OCI-M2 (cell line): ENCODE data around the gene ZNF687.

Source experiments
- DNase-seq: peaks from one replicate; lab custom pipeline; 2025; ENCODE audit not compliant: unreplicated experiment; lab: John Stamatoyannopoulos, UW

ZNF687 gene, protein sequence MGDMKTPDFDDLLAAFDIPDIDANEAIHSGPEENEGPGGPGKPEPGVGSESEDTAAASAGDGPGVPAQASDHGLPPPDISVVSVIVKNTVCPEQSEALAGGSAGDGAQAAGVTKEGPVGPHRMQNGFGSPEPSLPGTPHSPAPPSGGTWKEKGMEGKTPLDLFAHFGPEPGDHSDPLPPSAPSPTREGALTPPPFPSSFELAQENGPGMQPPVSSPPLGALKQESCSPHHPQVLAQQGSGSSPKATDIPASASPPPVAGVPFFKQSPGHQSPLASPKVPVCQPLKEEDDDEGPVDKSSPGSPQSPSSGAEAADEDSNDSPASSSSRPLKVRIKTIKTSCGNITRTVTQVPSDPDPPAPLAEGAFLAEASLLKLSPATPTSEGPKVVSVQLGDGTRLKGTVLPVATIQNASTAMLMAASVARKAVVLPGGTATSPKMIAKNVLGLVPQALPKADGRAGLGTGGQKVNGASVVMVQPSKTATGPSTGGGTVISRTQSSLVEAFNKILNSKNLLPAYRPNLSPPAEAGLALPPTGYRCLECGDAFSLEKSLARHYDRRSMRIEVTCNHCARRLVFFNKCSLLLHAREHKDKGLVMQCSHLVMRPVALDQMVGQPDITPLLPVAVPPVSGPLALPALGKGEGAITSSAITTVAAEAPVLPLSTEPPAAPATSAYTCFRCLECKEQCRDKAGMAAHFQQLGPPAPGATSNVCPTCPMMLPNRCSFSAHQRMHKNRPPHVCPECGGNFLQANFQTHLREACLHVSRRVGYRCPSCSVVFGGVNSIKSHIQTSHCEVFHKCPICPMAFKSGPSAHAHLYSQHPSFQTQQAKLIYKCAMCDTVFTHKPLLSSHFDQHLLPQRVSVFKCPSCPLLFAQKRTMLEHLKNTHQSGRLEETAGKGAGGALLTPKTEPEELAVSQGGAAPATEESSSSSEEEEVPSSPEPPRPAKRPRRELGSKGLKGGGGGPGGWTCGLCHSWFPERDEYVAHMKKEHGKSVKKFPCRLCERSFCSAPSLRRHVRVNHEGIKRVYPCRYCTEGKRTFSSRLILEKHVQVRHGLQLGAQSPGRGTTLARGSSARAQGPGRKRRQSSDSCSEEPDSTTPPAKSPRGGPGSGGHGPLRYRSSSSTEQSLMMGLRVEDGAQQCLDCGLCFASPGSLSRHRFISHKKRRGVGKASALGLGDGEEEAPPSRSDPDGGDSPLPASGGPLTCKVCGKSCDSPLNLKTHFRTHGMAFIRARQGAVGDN

DNA sequence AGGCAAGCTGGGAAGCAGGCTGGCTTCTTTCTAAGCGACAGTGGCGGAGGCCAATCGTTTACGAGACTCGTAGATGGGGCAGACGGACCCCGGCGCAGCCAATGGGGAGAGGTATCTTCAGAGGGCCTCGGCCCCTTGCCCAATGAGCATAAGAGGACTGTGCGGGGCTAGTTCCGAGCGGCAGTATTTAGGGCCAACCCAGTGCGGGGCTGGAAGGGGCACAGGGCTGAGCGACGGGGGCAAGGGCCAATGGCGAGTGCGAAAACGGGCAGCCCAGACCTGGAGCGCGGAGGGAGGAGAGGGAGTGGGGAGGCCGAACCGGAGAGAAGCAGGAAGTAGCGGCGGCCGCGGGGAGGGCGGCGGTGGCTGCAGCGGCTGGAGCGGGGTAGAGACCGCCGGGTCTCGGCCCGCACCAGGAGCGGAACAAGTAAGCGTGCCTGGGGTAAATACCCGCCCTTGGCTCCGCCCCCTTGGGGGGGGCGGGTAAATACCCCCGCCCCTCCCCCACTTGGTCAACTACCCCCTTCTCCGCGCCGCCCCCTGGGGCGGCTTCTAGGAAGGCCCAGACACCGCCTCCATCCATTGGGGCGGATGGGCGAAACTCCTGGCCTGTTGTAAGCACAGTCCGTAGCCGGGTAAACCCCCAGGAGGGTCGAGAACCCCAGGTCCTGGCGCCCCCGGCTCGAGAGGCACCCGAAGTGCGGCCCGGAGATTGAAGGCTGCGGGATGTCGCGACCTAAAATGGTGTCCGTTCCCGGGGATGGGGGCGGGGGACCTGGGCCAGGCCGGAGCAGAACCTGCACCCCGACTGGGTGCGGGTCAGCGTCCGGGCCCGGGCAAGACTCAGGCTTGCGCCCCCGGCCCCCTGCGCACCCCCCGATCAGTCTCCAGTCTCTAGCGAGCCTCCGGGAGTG lies at the start of gene ZNF687:
Gene ZNF687, plus strand, starts transcription at position 331 of the 914 bp plus-strand sequence. CDS start 3,993 bp downstream, outside the sequence.
- peak; percentile 95 for DNase-seq

DNA sequence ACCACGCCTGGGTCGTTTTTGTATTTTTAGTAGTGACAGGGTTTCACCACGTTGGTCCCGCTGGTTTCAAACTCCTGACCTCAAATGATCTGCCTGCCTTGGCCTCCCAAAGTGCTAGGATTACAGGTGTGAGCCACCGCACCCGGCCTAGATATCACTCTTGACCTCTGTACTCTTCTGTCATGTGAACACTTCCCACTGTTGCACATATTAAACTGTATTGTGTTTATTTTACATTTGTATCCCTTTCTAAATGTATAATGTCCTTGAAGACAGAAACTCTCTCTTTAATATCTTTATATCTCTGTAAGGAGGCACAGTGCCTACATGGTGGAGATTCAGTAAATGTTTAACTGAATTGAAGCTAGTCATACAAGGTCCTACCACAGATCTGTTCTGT lies 46.9 kb upstream of the ZNF687 start:
- no peak for DNase-seq

DNA sequence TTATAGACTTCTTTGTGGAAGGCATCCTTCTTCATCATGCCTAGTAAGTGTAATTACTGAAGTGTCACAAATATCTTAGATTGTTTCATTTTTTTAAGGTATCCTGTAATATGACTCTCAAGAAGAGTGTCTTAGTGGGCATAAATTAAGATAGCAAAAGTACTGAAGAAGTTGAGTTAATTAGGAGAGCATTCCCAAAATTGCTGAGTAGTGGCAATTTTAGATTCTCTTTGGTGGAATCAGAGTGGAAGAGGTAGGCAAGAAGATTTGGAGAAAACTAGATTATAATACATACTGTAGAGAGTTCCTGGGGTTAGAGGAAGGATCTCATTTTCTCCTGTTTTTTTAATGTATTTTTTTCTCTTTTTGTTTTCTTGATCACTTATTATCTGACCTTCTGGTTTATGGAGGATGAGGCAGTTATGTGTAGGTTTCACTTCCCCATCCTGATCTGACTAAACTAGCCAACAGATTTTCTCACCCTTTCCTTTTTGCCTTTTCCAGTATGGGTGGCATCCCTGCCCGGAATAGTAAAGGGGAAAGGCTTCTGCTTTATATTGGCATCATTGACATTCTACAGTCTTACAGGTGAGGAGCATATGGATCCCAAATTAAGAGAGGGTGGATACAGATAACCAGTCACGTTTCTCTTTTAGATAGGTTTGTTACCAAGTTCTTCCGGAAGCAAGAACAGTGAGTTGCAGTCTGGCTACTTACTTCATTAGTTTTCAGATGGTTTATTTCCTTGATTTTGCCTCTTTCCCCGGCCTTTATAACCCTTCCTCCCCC lies 44.2 kb upstream of the ZNF687 start:
- DNase-seq: no peak

DNA sequence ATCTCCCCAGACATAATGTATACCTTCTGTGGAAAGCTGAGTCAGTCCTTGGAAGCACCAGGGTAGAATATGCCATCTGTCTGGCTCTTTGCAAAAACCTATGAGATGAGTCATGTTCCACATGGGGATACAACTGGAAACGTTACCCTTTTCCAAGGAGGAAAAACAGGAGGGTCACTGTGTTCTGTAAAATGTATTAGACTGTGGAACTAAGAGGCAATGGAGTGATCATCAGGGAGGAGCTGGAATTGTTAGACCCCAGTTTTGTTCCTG lies 43.7 kb upstream of the ZNF687 start:
- no peak for DNase-seq

DNA sequence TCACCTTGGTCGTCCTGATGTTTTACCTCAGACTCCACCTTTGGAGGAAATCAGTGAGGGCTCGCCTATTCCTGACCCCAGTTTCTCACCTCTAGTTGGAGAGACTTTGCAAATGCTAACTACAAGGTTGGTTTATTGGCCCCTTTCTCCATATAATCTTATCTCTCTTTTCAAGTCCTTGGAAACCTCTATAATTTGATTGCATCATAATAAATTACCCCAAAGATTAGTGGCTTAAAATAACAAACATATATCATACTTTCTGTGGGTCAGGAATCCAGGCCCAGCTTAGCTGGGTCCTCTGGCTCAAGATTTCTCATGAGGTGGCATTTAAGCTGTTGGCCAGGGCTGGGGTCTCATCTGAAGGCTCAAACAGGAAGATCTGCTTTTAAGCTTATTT lies 39.7 kb upstream of the ZNF687 start:
- DNase-seq: no peak

DNA sequence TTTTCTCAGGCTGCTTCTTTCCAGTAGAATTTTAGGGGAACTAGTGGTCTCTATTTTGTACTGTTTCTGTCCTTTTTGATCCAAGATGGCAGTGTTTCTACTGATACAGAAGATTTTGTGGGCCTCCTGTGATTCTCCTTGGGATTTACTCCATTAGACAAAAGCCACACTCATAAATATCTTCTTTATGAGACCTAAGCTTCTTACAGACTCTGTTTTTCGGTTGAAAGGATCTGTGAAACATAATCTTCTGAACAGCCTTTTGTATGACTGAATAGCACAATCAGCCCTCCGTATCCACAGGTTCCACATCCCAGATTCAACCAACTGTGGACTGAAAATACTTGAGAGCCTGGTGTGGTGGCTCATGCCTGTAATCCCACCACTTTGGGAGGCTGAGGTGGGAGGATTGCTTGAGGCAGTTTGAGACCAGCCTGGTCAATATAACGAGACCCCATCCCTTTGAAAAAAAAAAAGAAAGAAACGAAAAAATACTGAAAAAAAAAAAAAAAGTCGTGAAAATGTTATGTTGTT lies 38.3 kb upstream of the ZNF687 start:
- DNase-seq: no peak

DNA sequence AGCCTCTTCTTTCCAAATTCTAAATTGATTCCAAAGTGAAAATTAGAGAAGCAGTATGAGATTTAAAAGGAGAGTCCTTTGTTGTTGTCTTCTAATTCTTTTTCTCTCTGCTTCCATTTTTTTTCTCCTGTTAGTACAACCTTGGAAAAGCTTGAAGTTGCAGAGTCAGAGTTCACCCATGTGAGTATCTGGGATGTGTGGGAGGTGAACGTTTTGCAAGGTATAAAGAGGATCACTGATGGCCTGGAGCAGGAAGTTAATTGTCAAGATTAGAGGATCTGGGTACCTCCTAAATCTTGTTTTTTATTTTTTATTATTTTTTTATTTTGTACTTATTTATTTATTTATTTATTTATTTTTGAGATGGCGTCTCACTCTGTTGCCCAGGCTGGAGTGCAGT lies 35.3 kb upstream of the ZNF687 start:
- no peak for DNase-seq

DNA sequence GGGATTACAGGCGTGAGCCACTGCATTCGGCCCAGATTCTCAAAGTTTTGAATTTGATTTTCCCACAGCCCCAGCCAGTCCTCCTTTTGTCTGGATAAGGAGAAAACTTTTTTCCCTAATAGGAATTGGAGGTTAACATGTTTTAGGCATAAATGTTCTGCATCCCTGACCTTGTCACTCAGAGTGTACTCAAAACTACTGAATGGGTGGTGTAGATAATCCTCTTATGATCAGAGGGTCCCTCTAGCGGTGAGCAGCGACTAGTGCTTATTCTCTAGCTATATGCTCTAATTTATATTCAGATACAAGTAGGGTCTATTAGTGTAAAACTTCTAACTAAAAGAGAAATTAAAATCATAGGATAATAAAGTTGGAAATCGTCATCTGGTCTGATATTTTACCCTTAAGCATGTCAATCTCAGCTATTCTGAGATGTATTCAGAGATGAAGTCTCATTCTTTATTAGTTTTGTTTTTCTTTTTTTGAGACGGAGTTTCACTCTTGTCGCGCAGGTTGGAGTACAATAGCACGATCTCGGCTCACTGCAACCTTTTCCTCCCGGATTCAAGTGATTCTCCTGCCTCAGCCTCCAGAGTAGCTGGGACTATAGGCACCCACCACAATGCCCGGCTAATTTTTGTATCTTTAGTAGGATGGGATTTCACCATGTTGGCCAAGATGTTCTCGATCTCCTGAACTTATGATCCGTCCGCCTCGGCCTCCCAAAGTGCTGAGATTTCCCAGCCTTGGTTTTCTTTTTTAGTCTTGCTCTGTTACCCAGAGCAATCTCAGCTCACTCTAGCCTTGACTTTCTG lies 30.2 kb upstream of the ZNF687 start:
- DNase-seq: peak; percentile 34

DNA sequence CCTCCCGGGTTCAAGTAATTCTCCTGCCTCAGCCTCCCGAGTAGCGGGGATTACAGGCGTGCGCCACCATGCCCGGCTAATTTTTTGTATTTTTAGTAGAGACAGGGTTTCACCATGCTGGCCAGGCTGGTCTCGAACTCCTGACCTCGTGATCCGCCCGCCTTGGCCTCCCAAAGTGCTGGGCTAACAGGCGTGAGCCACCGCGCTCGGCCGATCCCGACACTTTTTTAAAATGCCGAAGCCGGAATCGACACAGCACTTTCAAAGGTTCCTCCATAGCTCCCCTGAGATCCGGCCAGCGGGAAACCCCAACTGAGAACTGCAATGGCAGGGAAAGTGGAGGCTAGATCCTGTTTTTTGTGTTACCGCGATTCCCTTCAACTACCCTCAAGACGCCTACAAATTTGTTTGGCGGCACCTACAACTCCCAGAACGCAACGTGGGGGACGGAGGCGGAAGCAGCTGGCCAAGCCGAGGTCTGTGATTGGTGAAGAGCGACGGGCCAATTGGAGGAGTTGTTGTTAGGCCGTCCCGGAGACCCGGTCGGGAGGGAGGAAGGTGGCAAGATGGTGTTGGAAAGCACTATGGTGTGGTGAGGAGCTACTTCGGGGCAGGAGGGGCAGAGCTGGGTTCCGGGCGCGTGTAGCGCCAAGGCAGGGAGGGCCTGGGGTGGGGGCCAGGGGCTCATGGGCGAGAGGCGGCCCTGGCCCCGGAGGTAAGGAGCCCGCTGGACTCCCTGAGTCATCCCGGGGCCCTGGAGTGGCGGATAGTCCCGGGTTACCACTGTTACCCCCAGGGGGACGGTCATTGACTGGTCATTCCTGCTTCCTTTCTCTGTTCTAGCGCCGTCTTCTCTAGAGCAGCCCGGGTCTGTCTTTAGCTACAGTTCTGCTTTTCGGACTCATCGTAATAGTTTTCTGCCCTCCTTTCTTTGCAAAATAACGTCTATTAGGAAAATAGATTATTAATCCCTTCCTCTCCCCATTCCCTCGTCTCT lies 27.6 kb upstream of the ZNF687 start, which contains the start of gene PSMD4:
Gene PSMD4, plus strand, starts transcription at position 518 of the 997 bp plus-strand sequence. Its CDS starts 49 bp downstream, at position 567.
- peak; percentile 75 for DNase-seq

DNA sequence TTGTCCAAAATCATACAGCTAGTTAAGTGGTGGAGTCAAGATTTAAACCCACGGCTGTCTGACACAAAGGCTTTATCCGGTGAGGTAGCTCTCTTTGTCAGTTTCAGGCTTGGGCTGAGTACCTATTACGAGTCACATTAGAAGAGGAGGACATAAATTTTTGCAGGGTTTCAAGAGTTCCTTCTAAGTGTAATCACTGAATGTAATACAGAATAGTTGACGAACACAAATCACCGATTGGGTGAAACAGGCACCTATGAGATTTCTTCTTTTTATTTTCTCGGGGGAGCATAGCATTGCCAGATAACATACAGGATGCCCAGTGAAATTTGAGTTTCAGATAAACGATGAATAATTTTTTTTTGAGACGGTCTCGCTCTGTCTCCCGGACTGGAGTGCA lies 26.7 kb upstream of the ZNF687 start:
- DNase-seq: no peak

DNA sequence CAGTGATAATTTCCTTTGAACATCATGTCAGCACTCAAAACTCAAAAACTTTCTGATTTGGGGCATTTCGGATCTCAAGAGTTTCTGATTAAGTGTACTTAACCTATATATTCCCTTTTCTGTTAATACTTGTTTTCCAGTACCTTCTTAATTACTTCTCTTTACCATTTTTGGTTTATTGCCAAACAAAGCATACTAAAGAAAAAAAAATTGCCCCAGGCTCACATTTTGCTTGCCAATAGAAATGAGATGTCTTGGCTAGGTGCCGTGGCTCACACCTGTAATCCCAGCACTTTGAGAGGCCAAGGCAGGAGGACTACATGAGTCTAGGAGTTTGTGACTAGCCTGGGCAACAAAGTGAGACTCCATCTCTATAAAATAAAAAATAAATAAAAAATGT lies 22.7 kb upstream of the ZNF687 start:
- DNase-seq: no peak

DNA sequence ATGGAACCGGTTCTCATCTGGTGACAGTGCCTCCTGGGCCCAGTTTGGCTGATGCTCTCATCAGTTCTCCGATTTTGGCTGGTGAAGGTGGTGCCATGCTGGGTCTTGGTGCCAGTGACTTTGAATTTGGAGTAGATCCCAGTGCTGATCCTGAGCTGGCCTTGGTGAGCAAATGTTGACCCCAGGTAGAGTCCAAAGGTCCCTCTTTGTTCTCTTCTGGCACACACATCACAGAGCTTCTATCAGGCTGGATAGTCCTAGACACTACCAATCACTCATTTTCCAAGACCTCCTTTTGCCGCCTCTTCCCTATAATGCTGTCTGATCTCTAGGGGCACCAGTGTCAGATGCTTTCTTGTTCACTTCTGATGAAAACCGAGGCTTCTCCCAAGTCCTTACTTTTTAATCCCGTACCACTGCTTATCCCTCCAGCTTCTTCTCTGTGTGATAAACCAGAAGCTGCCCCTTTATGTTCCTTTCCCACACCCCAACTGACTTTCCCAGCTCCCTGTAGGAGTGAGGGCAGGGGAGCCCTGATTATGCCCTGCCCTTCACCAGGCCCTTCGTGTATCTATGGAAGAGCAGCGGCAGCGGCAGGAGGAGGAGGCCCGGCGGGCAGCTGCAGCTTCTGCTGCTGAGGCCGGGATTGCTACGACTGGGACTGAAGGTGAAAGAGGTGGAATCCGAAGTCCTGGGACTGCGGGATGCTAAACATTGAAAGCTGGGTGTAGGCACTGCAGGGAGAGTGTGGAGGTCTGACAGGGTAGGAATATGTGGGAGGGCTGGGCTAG lies 16.5 kb upstream of the ZNF687 start:
- DNase-seq: no peak

DNA sequence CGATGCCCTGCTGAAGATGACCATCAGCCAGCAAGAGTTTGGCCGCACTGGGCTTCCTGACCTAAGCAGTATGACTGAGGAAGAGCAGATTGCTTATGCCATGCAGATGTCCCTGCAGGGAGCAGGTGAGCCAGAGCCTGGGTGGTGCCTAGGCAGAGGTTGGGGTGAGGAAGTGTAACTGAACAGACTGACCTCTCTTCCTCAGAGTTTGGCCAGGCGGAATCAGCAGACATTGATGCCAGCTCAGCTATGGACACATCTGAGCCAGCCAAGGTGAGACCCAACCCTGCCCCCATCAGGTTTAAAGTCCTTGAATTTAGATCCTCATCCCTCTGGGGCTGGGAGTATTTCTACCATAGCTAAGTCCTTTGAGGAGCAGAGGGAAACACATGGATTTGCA lies 15.8 kb upstream of the ZNF687 start:
- no peak for DNase-seq

DNA sequence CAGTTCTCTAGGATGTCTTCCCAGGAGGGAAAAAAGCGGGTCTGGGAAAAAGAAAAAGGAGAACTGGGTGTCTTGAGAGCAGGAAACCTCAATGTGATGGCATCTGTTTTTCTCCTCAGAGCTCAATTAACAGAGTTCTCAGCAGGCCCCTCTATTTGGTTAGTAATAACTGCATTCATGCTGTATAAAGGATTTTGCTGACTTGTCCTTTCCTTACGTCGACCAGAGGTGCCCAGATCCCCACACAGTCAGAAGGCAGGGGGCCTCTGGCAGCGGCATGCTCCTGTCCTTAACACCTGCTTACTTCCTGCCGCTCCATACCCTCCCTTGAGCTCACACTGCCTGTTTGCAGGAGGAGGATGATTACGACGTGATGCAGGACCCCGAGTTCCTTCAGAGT lies 15.3 kb upstream of the ZNF687 start:
- DNase-seq: no peak

DNA sequence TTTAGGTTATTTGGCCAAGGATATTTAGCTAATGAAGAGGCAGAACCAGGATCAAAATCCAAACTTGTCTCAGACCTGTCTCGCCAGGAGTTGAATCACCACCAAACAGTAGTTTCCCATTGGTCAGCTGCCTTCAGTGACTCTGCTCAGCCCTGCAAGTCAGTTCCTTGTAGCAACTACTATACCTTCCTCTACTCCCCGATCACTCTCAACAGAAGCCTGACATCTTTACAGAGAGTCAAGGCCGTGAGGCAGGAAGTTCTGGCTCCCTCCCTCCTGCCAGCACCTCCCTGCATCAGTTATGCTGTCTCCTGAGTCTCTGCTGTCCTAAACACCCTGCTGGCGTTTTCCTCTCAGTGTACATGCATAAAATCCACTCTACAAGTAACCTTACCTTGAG lies 14.3 kb upstream of the ZNF687 start:
- DNase-seq: no peak

DNA sequence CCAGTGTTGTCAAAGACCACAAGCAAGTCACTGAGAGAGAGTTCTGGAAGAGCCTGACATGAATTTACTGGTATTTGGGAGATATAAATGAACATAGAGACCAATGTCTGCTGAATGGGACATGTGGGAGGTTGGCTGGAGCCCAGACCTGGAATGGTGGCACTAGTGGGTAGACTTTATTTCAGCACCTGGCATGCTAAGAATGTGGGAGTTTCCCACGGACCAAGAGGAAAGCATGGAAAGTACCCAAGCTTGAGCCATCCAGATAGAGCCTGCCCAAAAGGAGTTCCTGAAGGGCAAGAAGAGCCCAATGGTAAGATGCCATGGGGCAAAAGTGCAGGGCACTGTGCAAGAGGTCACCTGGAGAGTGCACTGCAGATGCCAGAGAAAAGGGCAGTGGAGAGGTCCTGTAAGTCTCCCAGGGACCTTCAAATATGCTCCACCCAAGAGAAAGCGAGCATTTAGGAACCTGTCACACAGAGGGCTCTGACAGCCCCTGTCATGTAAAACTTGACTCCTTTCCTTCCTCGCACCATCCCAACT lies 8.1 kb upstream of the ZNF687 start:
- DNase-seq: no peak
